HG02870 (cell line): ENCODE data around the gene PARM1.
A peak's percentile ranks its signal among the peaks of the same experiment; 100 is the strongest.

Source experiments
- ATAC-seq: cut with Tn5 transposase; IDR thresholded peaks from one replicate; pipeline ENCODE4 v1.9.1; 2021; ENCODE audit warnings: mild to moderate bottlenecking, moderate library complexity; ENCODE audit not compliant: unreplicated experiment

PARM1 gene

DNA sequence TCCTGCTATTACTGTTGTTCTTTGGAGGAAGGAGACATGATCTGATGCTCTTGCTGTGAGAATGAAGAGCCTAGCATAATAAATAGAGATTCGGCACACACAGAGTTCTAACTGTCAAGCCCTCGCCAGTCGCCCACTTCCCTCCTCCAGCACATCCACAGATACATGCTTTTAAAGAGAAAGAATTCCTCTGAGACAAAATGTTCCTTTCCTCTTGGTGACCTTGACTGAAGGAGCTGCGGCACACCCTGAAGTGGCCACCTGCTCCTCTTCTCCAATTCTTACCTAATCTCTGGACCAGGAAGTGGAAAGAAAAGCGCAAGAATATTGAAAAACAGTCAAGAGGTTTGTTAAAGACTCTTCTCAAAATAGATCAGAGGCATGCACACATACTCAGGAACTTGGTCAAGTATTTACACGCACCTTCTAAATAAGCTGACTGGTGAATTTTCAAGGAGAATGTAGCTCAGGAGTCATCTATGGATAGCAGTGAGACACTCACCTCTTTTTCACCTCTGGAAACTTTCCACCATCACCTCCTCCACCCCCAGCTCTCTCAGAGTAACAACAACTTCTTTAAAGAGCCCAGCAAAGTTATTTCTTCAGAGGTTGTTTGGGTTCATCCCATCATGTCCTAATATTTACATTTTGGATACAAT lies 95.4 kb downstream of the PARM1 start:
- no peak for ATAC-seq

- no peak for ATAC-seq
Measured at GRCh38 chr4:75030028-75030427, 97.1 kb downstream of the PARM1 start.

DNA sequence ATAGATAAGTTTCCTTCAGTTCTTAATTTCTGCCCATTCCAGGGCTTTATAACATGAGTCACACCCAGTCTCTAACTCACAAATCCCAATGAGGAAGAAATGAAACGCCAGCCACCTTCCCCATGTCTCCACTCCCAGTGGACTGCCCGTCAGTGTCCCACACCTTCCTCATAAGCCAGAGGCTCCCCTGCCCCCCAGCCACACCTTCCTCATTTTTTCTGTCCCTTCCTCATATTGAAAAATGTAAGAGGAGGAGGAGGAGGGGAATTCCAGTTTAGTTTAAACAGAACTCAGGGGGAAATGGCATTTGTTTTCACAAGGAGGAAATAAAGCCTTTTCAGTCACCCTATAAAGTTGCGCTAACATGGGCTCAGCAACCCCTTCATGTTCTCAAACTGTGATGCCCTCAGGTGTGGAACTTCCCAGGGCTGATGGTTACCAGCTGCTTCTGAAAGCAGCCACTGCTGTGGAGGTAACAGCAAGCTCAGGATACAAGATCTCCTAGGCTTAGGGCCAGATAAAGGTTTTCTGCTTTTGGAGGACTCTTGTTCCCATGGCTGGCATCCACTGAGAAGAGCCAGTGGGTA lies 97.8 kb downstream of the PARM1 start:
- no peak for ATAC-seq

GRCh38 chr4:75031775-75032174 lies 98.9 kb downstream of the PARM1 start:
- ATAC-seq, result no peak

- ATAC-seq, result no peak
Measured at GRCh38 chr4:75034523-75034922, 101.6 kb downstream of the PARM1 start.

DNA sequence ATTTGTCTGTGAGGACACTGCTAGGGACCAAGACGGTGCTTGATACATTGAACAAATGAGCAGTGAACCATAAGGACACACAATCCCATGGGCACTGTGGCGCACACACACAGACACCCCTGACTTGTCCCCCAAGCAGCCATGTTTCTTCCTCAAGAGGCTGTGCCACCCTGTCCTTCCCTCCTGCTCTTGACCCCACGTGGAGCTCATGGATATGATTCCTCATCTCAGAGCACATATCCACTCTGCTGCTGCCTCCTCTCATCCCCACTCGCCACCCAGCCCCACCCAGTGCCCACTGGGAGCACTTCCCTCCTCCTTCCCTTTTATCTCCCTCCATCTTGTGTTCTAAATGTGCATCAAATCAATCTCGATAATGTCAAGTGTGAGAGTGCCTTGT lies 102.4 kb downstream of the PARM1 start:
- ATAC-seq, result no peak

DNA sequence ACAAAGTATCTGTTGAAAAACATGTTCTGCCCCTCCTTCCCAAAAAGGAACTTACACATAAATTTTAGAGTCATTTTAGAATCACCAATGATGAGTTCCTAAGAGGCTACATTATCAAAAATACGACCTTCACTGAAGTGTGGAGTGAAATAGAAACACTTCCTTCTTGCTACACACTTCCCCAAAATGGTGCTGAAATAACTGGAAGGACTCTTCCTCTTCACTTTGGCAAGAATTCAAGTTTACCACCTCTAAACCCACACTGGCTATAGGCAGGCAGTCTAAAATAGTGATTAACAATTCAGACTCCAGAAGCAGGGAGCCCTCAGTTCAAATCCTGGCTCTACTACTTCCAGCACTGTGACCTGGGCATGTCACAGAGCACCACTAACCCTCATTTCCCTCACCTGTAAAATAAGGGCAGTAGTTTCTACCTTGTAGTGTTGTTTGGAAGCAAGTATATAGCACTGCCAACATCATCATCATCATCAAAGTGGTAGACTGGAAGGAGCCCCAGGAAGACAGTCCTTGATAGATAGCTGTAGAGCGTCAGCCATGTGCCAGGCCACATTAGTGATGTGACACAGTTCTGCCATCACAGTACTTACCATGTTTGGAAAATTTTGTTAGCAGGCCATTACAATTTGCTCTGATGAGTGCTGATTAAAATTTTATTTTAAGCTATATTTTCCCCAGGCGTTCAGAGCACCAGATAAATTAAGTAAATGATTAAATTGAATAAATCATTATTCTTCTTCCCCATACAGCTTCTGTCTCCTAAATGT lies 103.3 kb downstream of the PARM1 start:
- no peak for ATAC-seq

GRCh38 chr4:75037252-75037651 lies 104.3 kb downstream of the PARM1 start:
- ATAC-seq, result peak; percentile 39

DNA sequence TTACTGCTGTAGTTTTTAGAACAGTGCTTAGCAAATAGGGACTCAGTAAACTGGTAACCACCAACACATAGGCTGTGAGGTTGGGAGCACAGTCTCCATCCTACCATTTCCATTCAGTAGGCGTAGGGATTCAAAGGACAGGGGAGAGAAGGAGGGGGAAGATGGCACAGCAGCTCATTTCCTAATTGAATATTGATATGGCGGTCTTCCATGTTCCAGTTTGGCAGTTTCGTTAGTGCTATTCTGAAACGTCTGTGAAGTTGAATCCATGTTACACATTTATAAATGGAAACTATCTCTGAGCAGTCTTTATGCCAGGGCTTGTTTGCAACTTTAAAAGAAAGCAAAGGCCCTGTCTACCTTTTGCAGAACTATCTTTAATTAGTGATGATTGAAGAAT lies 105.5 kb downstream of the PARM1 start:
- no peak for ATAC-seq

DNA sequence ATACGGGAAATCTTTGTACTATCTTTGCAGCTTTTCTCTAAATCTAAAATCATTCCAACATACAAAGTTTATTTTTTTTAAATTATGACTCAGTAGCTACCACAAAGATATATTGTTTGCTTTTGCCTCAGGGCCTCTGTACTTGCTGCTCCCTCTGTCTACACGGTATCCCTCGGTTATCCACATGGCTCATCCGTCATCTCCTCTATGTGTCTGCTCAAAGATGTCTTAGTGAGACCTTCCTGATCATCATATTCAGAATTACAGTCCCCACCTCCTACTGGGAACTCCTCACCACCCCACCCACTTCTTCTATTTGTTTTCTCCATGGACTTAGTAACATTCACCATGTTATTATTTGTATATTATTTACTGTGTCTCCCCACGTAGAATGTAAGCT lies 107.8 kb downstream of the PARM1 start:
- no peak for ATAC-seq

- no peak for ATAC-seq
Measured at GRCh38 chr4:75042601-75043208, 109.8 kb downstream of the PARM1 start.

- no peak for ATAC-seq
Measured at GRCh38 chr4:75046226-75046625, 113.3 kb downstream of the PARM1 start.

DNA sequence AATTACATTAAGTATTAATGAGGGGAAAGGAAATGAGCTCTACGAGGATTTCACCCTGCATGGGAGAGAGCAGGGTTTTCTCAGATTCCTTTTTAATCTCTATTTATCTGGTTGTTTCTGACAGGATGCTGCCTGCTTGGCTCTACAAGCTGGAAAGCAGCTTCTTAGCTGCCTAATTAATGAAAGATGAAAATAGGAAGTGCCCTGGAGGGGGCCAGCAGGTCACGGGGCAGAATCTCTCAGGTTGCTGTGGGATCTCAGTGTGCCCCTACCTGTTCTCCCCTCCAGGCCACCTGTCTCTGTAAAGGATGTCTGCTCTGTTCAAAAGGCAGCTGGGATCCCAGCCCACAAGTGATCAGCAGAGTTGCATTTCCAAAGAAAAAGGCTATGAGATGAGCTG lies 113.7 kb downstream of the PARM1 start:
- no peak for ATAC-seq

DNA sequence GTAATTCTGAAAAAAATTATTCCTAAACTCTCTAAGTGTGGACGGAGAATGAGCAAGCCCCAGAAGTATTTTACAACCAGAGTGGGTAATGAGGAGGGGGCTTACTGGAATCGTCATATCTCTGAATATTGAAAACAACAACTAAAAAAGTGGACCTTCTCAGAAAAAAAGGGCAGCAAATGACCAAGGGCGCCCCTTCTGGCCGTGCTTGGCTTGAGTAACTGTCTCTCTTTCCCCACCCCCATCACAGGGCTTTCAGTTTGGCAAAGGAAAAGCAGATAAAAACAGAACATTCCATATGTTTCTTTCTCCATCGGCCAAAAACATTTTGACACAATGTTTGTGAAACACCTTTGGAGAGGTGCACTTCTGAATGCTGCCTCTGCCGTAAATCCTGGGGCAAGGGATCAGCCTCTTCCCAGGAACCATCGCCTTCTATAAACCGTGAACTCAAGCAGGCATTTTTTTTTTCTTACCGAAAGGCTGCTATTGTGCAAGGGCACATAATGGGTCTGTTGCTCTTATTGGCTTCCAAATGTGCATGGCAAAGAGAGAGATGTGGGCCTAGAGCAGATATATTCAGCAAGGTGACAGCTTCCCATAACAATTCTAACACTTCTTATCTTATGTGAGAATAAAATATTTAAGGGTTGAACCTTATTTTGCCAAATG lies 115.4 kb downstream of the PARM1 start:
- ATAC-seq, result no peak

- ATAC-seq, result no peak
Measured at GRCh38 chr4:75051431-75051830, 118.5 kb downstream of the PARM1 start.

DNA sequence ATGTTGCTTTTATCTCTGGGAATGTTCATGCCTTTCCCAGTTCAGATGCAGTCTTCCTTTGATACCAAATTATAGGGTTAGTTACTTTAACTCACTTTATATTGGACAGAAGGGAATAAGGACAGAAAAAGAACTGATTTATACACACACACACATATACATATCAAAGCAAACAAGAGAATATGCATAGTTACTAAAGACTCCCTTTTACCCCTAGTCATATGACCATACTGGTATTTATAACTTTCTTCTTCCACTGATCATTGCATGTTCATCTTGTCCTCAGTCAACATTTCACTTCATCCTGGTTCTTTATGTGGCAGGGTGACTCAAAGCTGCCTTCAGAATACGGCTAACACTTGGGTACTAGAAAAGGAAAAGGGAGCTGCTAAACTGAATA lies 120.4 kb downstream of the PARM1 start:
- ATAC-seq, result no peak

DNA sequence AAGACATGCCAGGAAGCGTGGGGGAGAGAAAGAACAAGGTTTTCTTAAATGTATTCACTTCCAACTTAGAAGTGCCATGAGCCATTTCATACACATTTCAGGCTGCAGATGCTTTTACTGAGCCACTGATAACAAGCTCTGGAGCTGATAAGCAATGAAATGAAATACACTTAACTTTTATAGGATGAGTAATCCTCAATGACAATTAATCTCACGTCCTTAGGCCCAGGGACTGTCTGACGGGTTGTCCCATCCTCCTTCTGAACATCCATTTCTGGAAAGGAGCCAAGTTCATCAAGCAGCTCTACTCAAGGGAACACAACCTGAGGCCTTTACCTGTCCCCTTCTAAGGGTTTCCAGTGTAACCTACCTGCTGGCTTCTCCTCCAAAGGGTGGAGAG lies 121.2 kb downstream of the PARM1 start:
- no peak for ATAC-seq

GRCh38 chr4:75056277-75056676 lies 123.4 kb downstream of the PARM1 start:
- ATAC-seq, result no peak

DNA sequence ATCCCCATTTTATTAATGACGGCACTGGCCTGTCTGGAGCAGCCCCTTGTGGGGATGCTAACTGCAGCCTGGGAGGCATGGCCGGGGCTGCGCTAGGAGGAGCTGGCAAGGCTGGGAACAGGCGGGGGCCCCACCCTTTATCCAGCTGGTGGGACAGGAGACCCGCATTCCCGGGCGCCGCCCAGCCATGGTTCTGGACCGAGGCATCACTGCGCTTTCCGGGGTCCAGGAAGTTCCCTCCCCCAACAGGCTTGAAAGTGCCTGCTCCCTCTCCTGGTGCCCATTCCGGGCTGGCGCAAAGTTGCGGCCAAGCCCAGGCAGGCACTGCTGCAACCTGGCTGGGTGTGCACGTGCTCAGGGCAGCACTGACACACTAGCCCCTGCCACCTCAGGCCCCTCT lies 124.5 kb downstream of the PARM1 start:
- ATAC-seq, result no peak

DNA sequence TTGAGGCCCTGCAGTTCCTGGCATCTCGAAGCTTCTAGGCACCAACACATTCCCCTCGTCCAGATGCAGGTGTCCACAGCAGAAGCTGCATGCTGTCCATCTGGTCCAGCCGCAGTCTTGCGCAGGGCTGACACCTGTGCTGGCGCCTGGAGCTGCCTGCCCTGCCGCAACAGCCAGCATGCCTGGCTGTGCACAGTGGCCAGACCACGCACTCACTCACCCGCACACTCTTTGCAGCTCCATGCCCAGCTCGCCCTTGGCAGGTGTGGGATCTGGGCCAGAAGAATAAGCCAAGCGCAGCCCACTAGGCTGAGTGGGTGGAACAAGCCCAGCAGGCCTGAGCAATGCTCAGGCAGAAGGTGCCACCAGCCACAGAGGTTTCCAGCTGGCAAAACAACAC lies 125.6 kb downstream of the PARM1 start:
- no peak for ATAC-seq

DNA sequence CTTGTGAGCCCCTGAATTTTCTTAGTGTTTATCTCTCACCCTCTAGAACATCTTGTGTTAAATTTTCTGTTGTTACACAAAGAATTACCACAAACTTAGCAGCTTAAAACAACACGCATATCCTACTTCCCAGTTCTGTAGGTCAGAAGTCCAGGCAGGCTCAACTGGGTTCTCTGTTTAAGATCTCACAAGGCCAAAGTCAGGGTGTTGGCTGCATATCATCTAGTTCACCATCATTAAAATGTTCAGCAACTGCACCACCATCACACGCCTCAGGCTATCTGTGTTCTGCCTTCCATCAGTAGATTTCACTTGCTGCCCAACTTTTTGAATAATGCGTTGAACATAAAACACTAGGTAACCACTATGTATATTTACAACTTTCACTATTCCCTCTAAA lies 130.5 kb downstream of the PARM1 start:
- ATAC-seq, result no peak
